H9 (cell line): Measurements from ENCODE around the gene IFNGR1. TPM values are rescaled to one million over a fixed set of nuclear protein-coding genes. Genes with fewer than 3 reads are reported as not detected.

Source experiments
- DNase-seq: peaks from one replicate; pipeline ENCODE4 v3.0.0-alpha.2; 2017
- H2AFZ ChIP-seq: one replicate; pipeline ENCODE4 v1.6.1; 2013; ENCODE audit warnings: mild to moderate bottlenecking, low read length, control low read depth, moderate library complexity
- H2AK5ac ChIP-seq: 2 replicates; pipeline ENCODE4 v1.6.1; 2013; ENCODE audit warnings: low read length, control low read depth, mixed read lengths; ENCODE audit not compliant: insufficient read length
- H2BK120ac ChIP-seq: one replicate; pipeline ENCODE4 v1.6.1; 2013; ENCODE audit warnings: low read depth, mild to moderate bottlenecking, low read length, control low read depth, inconsistent platforms; ENCODE audit not compliant: poor library complexity, severe bottlenecking
- H2BK12ac ChIP-seq: 2 replicates; pipeline ENCODE4 v1.6.1; 2013; ENCODE audit warnings: low read length, control low read depth, mixed read lengths, low read depth; ENCODE audit not compliant: insufficient read length
- H2BK15ac ChIP-seq: 2 replicates; pipeline ENCODE4 v1.6.1; 2013; ENCODE audit warnings: low read depth, low read length, control low read depth
- H2BK20ac ChIP-seq: one replicate; pipeline ENCODE4 v1.6.1; 2013; ENCODE audit warnings: low read depth, mild to moderate bottlenecking, low read length, control low read depth, inconsistent platforms; ENCODE audit not compliant: poor library complexity, severe bottlenecking
- H2BK5ac ChIP-seq: 2 replicates; pipeline ENCODE4 v1.6.1; 2013; ENCODE audit warnings: low read length, control low read depth, mixed read lengths; ENCODE audit not compliant: insufficient read length
- H3K14ac ChIP-seq: 2 replicates; pipeline ENCODE4 v1.6.1; 2013; ENCODE audit warnings: low read length, control low read depth; ENCODE audit not compliant: insufficient read depth
- H3K18ac ChIP-seq: 2 replicates; pipeline ENCODE4 v1.6.1; 2013; ENCODE audit warnings: low read depth, mild to moderate bottlenecking, mixed read lengths, low read length, control low read depth; ENCODE audit not compliant: insufficient read length
- H3K23ac ChIP-seq: 2 replicates; pipeline ENCODE4 v1.6.1; 2013; ENCODE audit warnings: low read length, control low read depth, mixed read lengths, low read depth; ENCODE audit not compliant: insufficient read length
- H3K23me2 ChIP-seq: 2 replicates; pipeline ENCODE4 v1.6.1; 2013; ENCODE audit warnings: low read depth, mild to moderate bottlenecking, mixed read lengths, low read length, control low read depth; ENCODE audit not compliant: insufficient read length, poor library complexity, severe bottlenecking
- H3K27ac ChIP-seq: 2 replicates; pipeline ENCODE4 v1.5.1; 2013; ENCODE audit warnings: low read length, control low read depth, mixed read lengths, low read depth; ENCODE audit not compliant: insufficient read length
- H3K27me3 ChIP-seq: 2 replicates; pipeline ENCODE4 v1.6.1; 2013; ENCODE audit warnings: low read length, control low read depth, inconsistent platforms; ENCODE audit not compliant: insufficient read depth
- H3K4ac ChIP-seq: 2 replicates; pipeline ENCODE4 v1.6.1; 2013; ENCODE audit warnings: low read depth, mild to moderate bottlenecking, control low read depth, inconsistent platforms, low read length, moderate library complexity
- H3K4me1 ChIP-seq: 2 replicates; pipeline ENCODE4 v1.6.1; 2013; ENCODE audit warnings: low read length, control low read depth, inconsistent platforms; ENCODE audit not compliant: insufficient read depth
- H3K4me2 ChIP-seq: 2 replicates; pipeline ENCODE4 v1.6.1; 2013; ENCODE audit warnings: low read length, control low read depth, mixed read lengths; ENCODE audit not compliant: insufficient read length, insufficient read depth
- H3K56ac ChIP-seq: 2 replicates; pipeline ENCODE4 v1.6.1; 2013; ENCODE audit warnings: low read depth, mild to moderate bottlenecking, mixed read lengths, low read length, control low read depth; ENCODE audit not compliant: insufficient read length
- H3K79me1 ChIP-seq: 2 replicates; pipeline ENCODE4 v1.6.1; 2013; ENCODE audit warnings: low read depth, mild to moderate bottlenecking, moderate library complexity, low read length, control low read depth, inconsistent platforms; ENCODE audit not compliant: insufficient read depth, poor library complexity, severe bottlenecking
- H3K79me2 ChIP-seq: 2 replicates; pipeline ENCODE4 v1.6.1; 2013; ENCODE audit warnings: low read length, control low read depth, inconsistent platforms; ENCODE audit not compliant: insufficient read depth
- H3K9ac ChIP-seq: 2 replicates; pipeline ENCODE4 v1.6.1; 2013; ENCODE audit warnings: low read length, control low read depth, mixed read lengths; ENCODE audit not compliant: insufficient read length; ENCODE audit errors: extremely low read depth
- H3K9me3 ChIP-seq: one replicate; pipeline ENCODE4 v1.6.1; 2013; ENCODE audit warnings: low read depth, low read length, inconsistent platforms; ENCODE audit not compliant: control insufficient read depth
- H3T11ph ChIP-seq: one replicate; pipeline ENCODE4 v1.6.1; 2013; ENCODE audit warnings: mild to moderate bottlenecking, low read length, control low read depth, inconsistent platforms
- H4K20me1 ChIP-seq: one replicate; pipeline ENCODE4 v1.6.1; 2013; ENCODE audit not compliant: control insufficient read depth, insufficient read length, insufficient read depth
- H4K5ac ChIP-seq: 2 replicates; pipeline ENCODE4 v1.6.1; 2013; ENCODE audit warnings: low read depth, mild to moderate bottlenecking, mixed read lengths, low read length, control low read depth; ENCODE audit not compliant: insufficient read length
- H4K8ac ChIP-seq: replicated peaks from 2 replicates; pipeline ENCODE4 v1.6.1; 2013; ENCODE audit warnings: low read length, control low read depth, mixed read lengths, low read depth; ENCODE audit not compliant: insufficient read length
- H4K91ac ChIP-seq: 2 replicates; pipeline ENCODE4 v1.6.1; 2013; ENCODE audit warnings: low read depth, mild to moderate bottlenecking, moderate library complexity, mixed read lengths, low read length, control low read depth; ENCODE audit not compliant: insufficient read length
- H3K27ac Mint-ChIP-seq, 3 experiments: 2 replicates in 2 of 3; 3 replicates in 1 of 3; pipeline ENCODE4 v1.8.0; 2020 to 2021; ENCODE audit warnings: mixed read lengths in 3 of 3, mild to moderate bottlenecking in 1 of 3, moderate library complexity in 1 of 3
- H3K27me3 Mint-ChIP-seq: 2 replicates; pipeline ENCODE4 v1.8.0; 2021; ENCODE audit warnings: low read depth, mild to moderate bottlenecking, moderate library complexity, mixed read lengths
- H3K36me3 Mint-ChIP-seq, 3 experiments: 2 replicates in 2 of 3; 3 replicates in 1 of 3; pipeline ENCODE4 v1.8.0; 2020 to 2021; ENCODE audit warnings: low read depth in 3 of 3, mixed read lengths in 3 of 3; ENCODE audit not compliant: insufficient read depth in 1 of 3
- H3K4me1 Mint-ChIP-seq, 2 experiments: 2 replicates each; pipeline ENCODE4 v1.8.0; 2020; ENCODE audit warnings: mixed read lengths in 2 of 2
- H3K4me3 Mint-ChIP-seq, 2 experiments: 2 replicates in 1 of 2; 3 replicates in 1 of 2; pipeline ENCODE4 v1.8.0; 2020 to 2021; ENCODE audit warnings: mild to moderate bottlenecking in 2 of 2, mixed read lengths in 2 of 2, moderate library complexity in 1 of 2
- H3K9me3 Mint-ChIP-seq, 2 experiments: 2 replicates in 1 of 2; 3 replicates in 1 of 2; pipeline ENCODE4 v1.8.0; 2020; ENCODE audit warnings: mild to moderate bottlenecking in 2 of 2, mixed read lengths in 2 of 2, moderate library complexity in 1 of 2
- WGBS: extraction: QIAGEN DNeasy Blood & Tissue Kit; methylation state at CpG from one replicate; pipeline ENCODE4 v1.1.7; 2013; ENCODE audit warnings: missing lambda C conversion rate, low lambda C conversion rate, mixed read lengths; ENCODE audit not compliant: insufficient read length; ENCODE audit errors: extremely low coverage; 5-methylcytosine and 5-hydroxymethylcytosine counted together
- total RNA-seq: library from RNA; stranded (reverse); gene quantifications from 2 replicates; pipeline ENCODE4 v1.2.1, GENCODE V29; 2021
- TF ChIP-seq, protein P1 (sequence below): fragments of 200-600 bp; sonication (generic); conservative IDR thresholded peaks from 3 replicates; pipeline ENCODE4 v1.8.0; 2021; ENCODE audit warnings: antibody characterized with exemption, mild to moderate bottlenecking

The IFNGR1 gene
- total RNA-seq, 1 experiment from 2014 or later = 32.2 TPM

- no peak overlapping the region for H3K4me3 Mint-ChIP-seq
- H2BK120ac ChIP-seq = no peak overlapping the region
- H4K91ac ChIP-seq = no peak overlapping the region
- H3K27ac ChIP-seq = no peak overlapping the region
- no peak overlapping the region for H2BK15ac ChIP-seq
- H3K9me3 ChIP-seq = no peaks in the 10 kb centered on the region
- H3K14ac ChIP-seq = no peak overlapping the region
- H3K36me3 Mint-ChIP-seq = peaks cover 6 to 31% (median 15%) of the 10 kb centered on the region in 3 experiments
- no peak overlapping the region for H3K56ac ChIP-seq
- no peak overlapping the region for H2AK5ac ChIP-seq
- no peak overlapping the region for H3K4me2 ChIP-seq
- no peaks in the 10 kb centered on the region for H4K20me1 ChIP-seq
- no peak for DNase-seq
- H2BK12ac ChIP-seq = no peak overlapping the region
- no peak overlapping the region for H2AFZ ChIP-seq
- no peak overlapping the region for H4K8ac ChIP-seq
- H3K4me1 ChIP-seq = peaks cover 3% of the 10 kb centered on the region; the same call in 1 of the 2 replicates
- peaks cover 22% of the 10 kb centered on the region; the same call in 1 of the 2 replicates for H3K79me2 ChIP-seq
- H3K23me2 ChIP-seq = peaks cover 11% of the 10 kb centered on the region
- no peak overlapping the region for H3K9ac ChIP-seq
- no peaks in the 10 kb centered on the region for H3K27me3 ChIP-seq
- no peak overlapping the region for H3K4ac ChIP-seq
- no peak overlapping the region for H4K5ac ChIP-seq
- H2BK5ac ChIP-seq = no peak overlapping the region
- no peak overlapping the region for H3K18ac ChIP-seq
- peaks cover 9% of the 10 kb centered on the region for H3K79me1 ChIP-seq
- no peak overlapping the region for H2BK20ac ChIP-seq
- H3K27me3 Mint-ChIP-seq = no peaks in the 10 kb centered on the region
- no CpG with 5 or more reads among the region's 12 CpGs for WGBS
- peaks cover 2 to 5% of the 10 kb centered on the region in 2 experiments; a peak in 4 of 5 replicates for H3K9me3 Mint-ChIP-seq
- TF ChIP-seq, protein P1, sequence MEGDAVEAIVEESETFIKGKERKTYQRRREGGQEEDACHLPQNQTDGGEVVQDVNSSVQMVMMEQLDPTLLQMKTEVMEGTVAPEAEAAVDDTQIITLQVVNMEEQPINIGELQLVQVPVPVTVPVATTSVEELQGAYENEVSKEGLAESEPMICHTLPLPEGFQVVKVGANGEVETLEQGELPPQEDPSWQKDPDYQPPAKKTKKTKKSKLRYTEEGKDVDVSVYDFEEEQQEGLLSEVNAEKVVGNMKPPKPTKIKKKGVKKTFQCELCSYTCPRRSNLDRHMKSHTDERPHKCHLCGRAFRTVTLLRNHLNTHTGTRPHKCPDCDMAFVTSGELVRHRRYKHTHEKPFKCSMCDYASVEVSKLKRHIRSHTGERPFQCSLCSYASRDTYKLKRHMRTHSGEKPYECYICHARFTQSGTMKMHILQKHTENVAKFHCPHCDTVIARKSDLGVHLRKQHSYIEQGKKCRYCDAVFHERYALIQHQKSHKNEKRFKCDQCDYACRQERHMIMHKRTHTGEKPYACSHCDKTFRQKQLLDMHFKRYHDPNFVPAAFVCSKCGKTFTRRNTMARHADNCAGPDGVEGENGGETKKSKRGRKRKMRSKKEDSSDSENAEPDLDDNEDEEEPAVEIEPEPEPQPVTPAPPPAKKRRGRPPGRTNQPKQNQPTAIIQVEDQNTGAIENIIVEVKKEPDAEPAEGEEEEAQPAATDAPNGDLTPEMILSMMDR = no peak
- no peak overlapping the region for H3K23ac ChIP-seq
- H3K27ac Mint-ChIP-seq = peak overlapping the region in 1 of 3 experiments; percentile 29; a peak in 2 of 7 replicates
- no peak overlapping the region for H3T11ph ChIP-seq
- H3K4me1 Mint-ChIP-seq = peaks cover 27 to 39% of the 10 kb centered on the region in 2 experiments
Measured at GRCh38 chr6:137216875-137217553, 2.2 kb downstream of the IFNGR1 start.
